Measurements from ENCODE around the gene CALCOCO1. TPM values are rescaled to one million over a fixed set of nuclear protein-coding genes. Genes with fewer than 3 reads are reported as not detected.
"Not testable (repeated sequence)": the region's sequence is repeated elsewhere in the genome, so short reads cannot be mapped to it uniquely, and the experiment has no call there.

CALCOCO1 gene
- total RNA-seq, 1 experiment from 2014 or later, result 16.8 TPM

DNA sequence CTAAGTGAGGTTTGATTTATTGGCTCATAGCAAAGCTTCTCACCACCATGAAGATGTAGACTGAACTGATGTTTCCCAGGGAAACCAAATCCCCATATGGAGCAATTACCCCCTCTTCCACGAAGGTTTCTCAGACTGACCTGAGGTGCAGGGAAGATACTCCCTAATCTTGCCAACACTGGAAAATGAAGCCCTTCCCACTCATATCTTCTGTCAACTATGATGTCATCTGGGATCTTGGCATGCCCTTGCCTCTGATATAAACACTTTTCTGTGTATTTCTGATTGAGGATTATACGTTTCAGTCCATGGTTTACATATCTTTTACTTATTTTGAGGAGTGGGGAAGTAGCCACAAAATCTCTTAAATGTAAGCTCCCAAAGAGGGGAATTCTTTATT is 38.6 kb upstream of the CALCOCO1 start:
- H3K4me3 ChIP-seq (ENCODE audit: low read depth, low read length, poor library complexity, severe bottlenecking), result no peak overlapping the region
- intact Hi-C loops (cut with micrococcal nuclease; ENCODE audit: unreplicated experiment), result loop anchor here (5.0 kb wide), 1 partner anchor 216 kb away; no protein-coding TSS in a partner anchor
- no peaks in the 10 kb centered on the region for H3K36me3 ChIP-seq (ENCODE audit: insufficient read depth, low read length, poor library complexity, severe bottlenecking)
- DNase-seq (ENCODE audit: low spot score), result no peak
- TF ChIP-seq, protein P1, sequence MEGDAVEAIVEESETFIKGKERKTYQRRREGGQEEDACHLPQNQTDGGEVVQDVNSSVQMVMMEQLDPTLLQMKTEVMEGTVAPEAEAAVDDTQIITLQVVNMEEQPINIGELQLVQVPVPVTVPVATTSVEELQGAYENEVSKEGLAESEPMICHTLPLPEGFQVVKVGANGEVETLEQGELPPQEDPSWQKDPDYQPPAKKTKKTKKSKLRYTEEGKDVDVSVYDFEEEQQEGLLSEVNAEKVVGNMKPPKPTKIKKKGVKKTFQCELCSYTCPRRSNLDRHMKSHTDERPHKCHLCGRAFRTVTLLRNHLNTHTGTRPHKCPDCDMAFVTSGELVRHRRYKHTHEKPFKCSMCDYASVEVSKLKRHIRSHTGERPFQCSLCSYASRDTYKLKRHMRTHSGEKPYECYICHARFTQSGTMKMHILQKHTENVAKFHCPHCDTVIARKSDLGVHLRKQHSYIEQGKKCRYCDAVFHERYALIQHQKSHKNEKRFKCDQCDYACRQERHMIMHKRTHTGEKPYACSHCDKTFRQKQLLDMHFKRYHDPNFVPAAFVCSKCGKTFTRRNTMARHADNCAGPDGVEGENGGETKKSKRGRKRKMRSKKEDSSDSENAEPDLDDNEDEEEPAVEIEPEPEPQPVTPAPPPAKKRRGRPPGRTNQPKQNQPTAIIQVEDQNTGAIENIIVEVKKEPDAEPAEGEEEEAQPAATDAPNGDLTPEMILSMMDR (conservative IDR thresholded peaks at IDR 0.05; ENCODE audit: low read depth, low read length), result no peak
- TF ChIP-seq EZH2 (IDR thresholded peaks at IDR 0.05; ENCODE audit: borderline replicate concordance, low read depth, low read length, poor library complexity, severe bottlenecking), result no peak
- CTCF ChIA-PET, result no interaction called here
- H3K27ac ChIP-seq (ENCODE audit: low read depth, low read length, poor library complexity, severe bottlenecking), result no peak overlapping the region
- H3K27me3 ChIP-seq (replicated peaks; ENCODE audit: insufficient read depth, low read depth, low read length, poor library complexity), result no peaks in the 10 kb centered on the region
- no TSS peak for BruUV-seq (replicated peaks)
- POLR2A ChIA-PET (ENCODE audit: low non-redundant PET), result no interaction called here
- peaks cover 6% of the 10 kb centered on the region for H3K4me1 ChIP-seq (ENCODE audit: insufficient read depth, low read length, poor library complexity, severe bottlenecking)
- H3K9me3 ChIP-seq (ENCODE audit: low read depth, low read length, poor library complexity, severe bottlenecking), result no peaks in the 10 kb centered on the region

DNA sequence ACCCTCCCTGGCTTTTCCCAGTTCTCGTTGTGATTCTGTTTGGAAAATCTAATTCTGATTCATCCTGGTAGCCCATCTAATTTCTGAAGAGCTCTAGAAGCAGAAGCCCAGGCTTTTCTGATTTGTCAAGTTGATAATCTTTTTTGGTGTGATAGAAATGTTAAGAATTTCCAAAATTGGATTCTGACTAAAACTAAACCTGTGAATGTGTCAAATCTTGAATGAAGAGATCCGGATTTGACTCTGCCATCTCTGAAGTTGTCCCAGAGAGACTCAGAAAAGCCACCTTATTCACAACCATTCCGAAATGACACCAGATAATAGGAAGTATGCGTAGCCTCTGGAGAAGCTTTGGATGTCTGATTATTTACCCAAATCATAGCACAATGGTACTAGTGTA is 37.4 kb upstream of the CALCOCO1 start:
- intact Hi-C loops (cut with micrococcal nuclease; ENCODE audit: unreplicated experiment), result loop anchor here (5.0 kb wide), 1 partner anchor 218 kb away; no protein-coding TSS in a partner anchor
- DNase-seq (ENCODE audit: low spot score), result no peak

GRCh38 chr12:53762793-53763192 is 35.5 kb upstream of the CALCOCO1 start:
- H3K9me3 ChIP-seq (ENCODE audit: low read depth, low read length, poor library complexity, severe bottlenecking); H3K36me3 ChIP-seq (ENCODE audit: insufficient read depth, low read length, poor library complexity, severe bottlenecking); BruUV-seq (replicated peaks); H3K27ac ChIP-seq (ENCODE audit: low read depth, low read length, poor library complexity, severe bottlenecking); CTCF ChIA-PET; DNase-seq (ENCODE audit: low spot score); intact Hi-C loops (cut with micrococcal nuclease; ENCODE audit: unreplicated experiment); POLR2A ChIA-PET (ENCODE audit: low non-redundant PET); H3K4me1 ChIP-seq (ENCODE audit: insufficient read depth, low read length, poor library complexity, severe bottlenecking); H3K4me3 ChIP-seq (ENCODE audit: low read depth, low read length, poor library complexity, severe bottlenecking); H3K27me3 ChIP-seq (replicated peaks; ENCODE audit: insufficient read depth, low read depth, low read length, poor library complexity): not testable (repeated sequence)

More for the DNA sequence above, 37.4 kb upstream of the CALCOCO1 start:
- Histone ChIP-seq H3K36me3 (ENCODE audit: insufficient read depth, low read length, poor library complexity, severe bottlenecking) (no peaks in the 10 kb centered on the region), H3K4me3 (ENCODE audit: low read depth, low read length, poor library complexity, severe bottlenecking) (no peak overlapping the region), H3K27ac (ENCODE audit: low read depth, low read length, poor library complexity, severe bottlenecking) (no peak overlapping the region), H3K9me3 (ENCODE audit: low read depth, low read length, poor library complexity, severe bottlenecking) (no peaks in the 10 kb centered on the region), H3K4me1 (ENCODE audit: insufficient read depth, low read length, poor library complexity, severe bottlenecking) (peaks cover 1% of the 10 kb centered on the region), H3K27me3 (replicated peaks; ENCODE audit: insufficient read depth, low read depth, low read length, poor library complexity) (no peaks in the 10 kb centered on the region)
- no TSS peak for BruUV-seq (replicated peaks)
- POLR2A ChIA-PET (ENCODE audit: low non-redundant PET), result no interaction called here
- CTCF ChIA-PET, result no interaction called here
- TF ChIP-seq EZH2 (IDR thresholded peaks at IDR 0.05; ENCODE audit: borderline replicate concordance, low read depth, low read length, poor library complexity, severe bottlenecking), result no peak

DNA sequence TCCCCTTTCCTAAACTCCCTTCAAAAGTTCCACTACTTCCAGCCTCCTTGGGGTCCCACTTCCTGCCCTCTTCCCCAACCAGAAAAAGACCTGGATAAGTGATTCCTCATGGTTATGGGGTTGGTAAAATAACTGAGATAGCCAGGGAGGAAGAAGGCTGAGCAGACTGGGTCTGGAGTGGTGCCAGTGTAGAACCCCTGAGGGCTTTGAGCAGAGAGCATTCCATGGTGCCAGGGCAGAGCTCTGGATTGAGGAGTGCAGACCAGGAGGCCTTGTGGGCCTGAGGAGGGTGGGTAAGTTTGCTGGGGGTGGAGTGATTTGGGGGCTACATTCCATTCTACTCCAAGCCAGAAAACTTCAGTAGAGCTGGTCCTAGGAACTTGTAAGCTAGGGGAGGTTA is 34.1 kb upstream of the CALCOCO1 start:
- BruUV-seq (replicated peaks), result no TSS peak
- no peak overlapping the region for H3K27ac ChIP-seq (ENCODE audit: low read depth, low read length, poor library complexity, severe bottlenecking)
- CTCF ChIA-PET, result no interaction called here
- intact Hi-C loops (cut with micrococcal nuclease; ENCODE audit: unreplicated experiment), result no loop called here
- no peak for DNase-seq (ENCODE audit: low spot score)
- POLR2A ChIA-PET (ENCODE audit: low non-redundant PET), result no interaction called here
- H3K9me3 ChIP-seq (ENCODE audit: low read depth, low read length, poor library complexity, severe bottlenecking), result no peaks in the 10 kb centered on the region
- no peaks in the 10 kb centered on the region for H3K27me3 ChIP-seq (replicated peaks; ENCODE audit: insufficient read depth, low read depth, low read length, poor library complexity)
- no peak overlapping the region for H3K4me3 ChIP-seq (ENCODE audit: low read depth, low read length, poor library complexity, severe bottlenecking)
- H3K36me3 ChIP-seq (ENCODE audit: insufficient read depth, low read length, poor library complexity, severe bottlenecking), result no peaks in the 10 kb centered on the region
- H3K4me1 ChIP-seq (ENCODE audit: insufficient read depth, low read length, poor library complexity, severe bottlenecking), result peaks cover 18% of the 10 kb centered on the region
- no peak for TF ChIP-seq EZH2 (IDR thresholded peaks at IDR 0.05; ENCODE audit: borderline replicate concordance, low read depth, low read length, poor library complexity, severe bottlenecking)
- TF ChIP-seq, protein P1 (conservative IDR thresholded peaks at IDR 0.05; ENCODE audit: low read depth, low read length), result no peak
